Activated T-helper 1 cell treated with anti-CD3 and anti-CD28 coated beads, Interleukin-12 subunit alpha, Interleukin-12 subunit beta, Interleukin-2, Interleukin-4 antibody, amounts not matched to agents 30 ng/mL and 10 ng/mL and 1 ng/mL, durations not matched to agents 14 hours and 24 hours and 36 hours (primary cell): ENCODE results near the gene ADPGK. TPM values are rescaled to one million over a fixed set of nuclear protein-coding genes. Genes with fewer than 3 reads are reported as not detected.

ENCODE experiments used
- DNase-seq: peaks from one replicate; pipeline ENCODE4 v3.0.0; 2021; ENCODE audit warnings: low spot score
- H3K27ac Mint-ChIP-seq: one replicate; pipeline ENCODE4 v1.8.0; 2021; ENCODE audit warnings: mild to moderate bottlenecking, mixed read lengths
- H3K27me3 Mint-ChIP-seq: one replicate; pipeline ENCODE4 v1.8.0; 2022; ENCODE audit warnings: mild to moderate bottlenecking, moderate library complexity, mixed read lengths; ENCODE audit not compliant: insufficient read depth
- H3K36me3 Mint-ChIP-seq: one replicate; pipeline ENCODE4 v1.8.0; 2021; ENCODE audit warnings: low read depth, mixed read lengths
- H3K4me1 Mint-ChIP-seq: one replicate; pipeline ENCODE4 v1.8.0; 2021; ENCODE audit warnings: low read depth, mixed read lengths
- H3K4me3 Mint-ChIP-seq: one replicate; pipeline ENCODE4 v1.8.0; 2021; ENCODE audit warnings: mild to moderate bottlenecking, moderate library complexity, mixed read lengths
- H3K9me3 Mint-ChIP-seq: one replicate; pipeline ENCODE4 v1.8.0; 2021; ENCODE audit warnings: mixed read lengths
- intact Hi-C: fragments of 100-400 bp; cut with micrococcal nuclease; formaldehyde crosslinking; loops from one replicate; pipeline ENCODE4 v1.15.1; 2024
- total RNA-seq: library from RNA; stranded (reverse); gene quantifications from 2 replicates; pipeline ENCODE4 v1.2.3, GENCODE V29; 2022

Gene ADPGK
- total RNA-seq, 1 donor from 2014 or later: 94.0 TPM

DNA sequence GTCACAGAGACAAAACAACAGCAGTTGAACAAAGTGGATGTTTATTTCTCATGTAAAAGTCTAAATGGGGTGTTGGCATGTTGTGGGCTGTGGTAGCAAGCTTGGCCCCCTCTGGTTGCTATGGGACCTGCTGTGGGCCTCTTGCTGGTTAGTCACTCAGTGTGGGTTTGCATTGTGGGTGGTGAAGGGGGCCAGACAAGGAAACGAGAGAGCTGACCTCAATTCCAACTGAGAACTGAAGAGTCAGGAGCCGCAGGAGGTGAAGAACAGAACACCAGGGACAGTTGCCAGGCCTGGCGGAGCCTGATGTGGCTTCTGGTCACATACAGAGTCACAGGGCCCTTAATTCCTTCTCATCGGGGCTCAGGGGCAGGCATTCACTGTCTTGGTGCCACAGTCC, 1.9 kb upstream of the ADPGK start:
- Mint-ChIP-seq H3K27me3 (peaks cover 4% of the 10 kb centered on the region), H3K4me1 (peaks cover 55% of the 10 kb centered on the region), H3K27ac (peak overlapping the region; percentile 96), H3K36me3 (peaks cover 15% of the 10 kb centered on the region), H3K4me3 (peak overlapping the region; percentile 92), H3K9me3 (no peaks in the 10 kb centered on the region)
- intact Hi-C loops: loop anchor here (1.0 to 5.0 kb wide), 5 partner anchors 11 to 847 kb away; partner anchors contain the start of genes MYO9A, NPTN and SENP8
- DNase-seq: peak; percentile 20

DNA sequence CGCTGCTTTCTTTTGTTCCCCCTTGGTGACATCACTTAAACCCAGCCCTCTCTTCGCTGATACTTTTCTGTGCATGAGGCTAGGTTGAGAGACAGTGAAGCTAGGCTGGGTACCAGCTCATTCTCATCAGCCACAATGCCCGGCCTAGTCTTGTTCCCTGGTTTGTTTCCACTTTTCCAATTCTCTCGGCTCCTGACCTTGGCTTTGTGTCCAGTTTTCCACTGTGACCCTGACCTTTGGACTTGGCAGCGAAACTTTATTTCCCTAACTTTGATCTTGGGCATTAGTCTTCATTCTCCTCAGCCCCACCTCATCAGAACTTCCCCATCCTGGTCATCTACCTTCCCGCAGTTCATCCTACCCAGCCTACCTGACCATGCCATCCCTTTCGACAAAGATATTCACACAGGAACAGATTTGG, 908 bp upstream of the ADPGK start:
- H3K4me1 Mint-ChIP-seq: peaks cover 64% of the 10 kb centered on the region
- no peak for DNase-seq

DNA sequence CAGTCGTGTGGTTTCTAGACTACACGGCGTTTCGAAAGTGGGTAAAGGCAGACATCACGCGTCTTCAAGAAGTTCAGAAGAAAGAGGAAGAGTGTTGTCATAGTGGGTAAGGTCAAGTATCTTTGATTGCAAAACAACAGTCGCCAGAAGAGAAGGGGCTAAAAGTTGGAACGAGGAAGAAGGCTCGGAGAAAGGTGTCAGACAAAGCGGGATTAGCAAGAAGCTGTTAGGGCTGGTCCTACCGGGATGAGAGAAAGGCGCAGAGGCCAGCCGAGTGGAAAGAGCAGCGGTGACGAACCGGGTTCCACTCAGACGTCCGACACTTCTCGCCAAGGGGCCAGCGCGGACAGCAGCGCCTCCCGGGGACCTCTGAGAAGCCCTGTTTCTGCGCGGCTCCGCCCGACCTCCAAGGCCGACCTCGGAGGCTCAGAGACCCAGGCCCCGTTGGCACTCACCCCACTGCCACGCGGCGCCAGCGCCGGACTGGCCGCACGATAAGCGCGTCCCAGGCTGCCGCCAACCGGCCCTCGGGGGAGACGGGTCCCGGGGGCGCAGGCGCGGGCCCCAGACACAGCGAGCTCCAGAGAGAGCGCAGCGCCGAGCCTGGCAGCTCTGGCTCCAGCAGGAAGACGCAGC, 436 bp downstream of the ADPGK start:
- Mint-ChIP-seq H3K27ac (peak overlapping the region; percentile 99), H3K9me3 (no peaks in the 10 kb centered on the region), H3K27me3 (no peaks in the 10 kb centered on the region), H3K36me3 (peaks cover 31% of the 10 kb centered on the region), H3K4me1 (peaks cover 69% of the 10 kb centered on the region), H3K4me3 (peak overlapping the region; percentile 92)
- intact Hi-C loops: loop anchor here (1.0 to 5.0 kb wide), 7 partner anchors 97 to 552 kb away; partner anchors contain the start of genes ARIH1, BBS4, HEXA and HIGD2B
- DNase-seq: peak; percentile 37

More for the DNA sequence above, 908 bp upstream of the ADPGK start:
- Mint-ChIP-seq H3K9me3 (no peaks in the 10 kb centered on the region), H3K4me3 (peak overlapping the region; percentile 92), H3K27me3 (no peaks in the 10 kb centered on the region), H3K27ac (peak overlapping the region; percentile 96), H3K36me3 (peaks cover 23% of the 10 kb centered on the region)
- intact Hi-C loops: loop anchor here (1.0 to 5.0 kb wide), 7 partner anchors 44 to 666 kb away; partner anchors contain the start of genes HEXA, MYO9A, PARP6 and SENP8

DNA sequence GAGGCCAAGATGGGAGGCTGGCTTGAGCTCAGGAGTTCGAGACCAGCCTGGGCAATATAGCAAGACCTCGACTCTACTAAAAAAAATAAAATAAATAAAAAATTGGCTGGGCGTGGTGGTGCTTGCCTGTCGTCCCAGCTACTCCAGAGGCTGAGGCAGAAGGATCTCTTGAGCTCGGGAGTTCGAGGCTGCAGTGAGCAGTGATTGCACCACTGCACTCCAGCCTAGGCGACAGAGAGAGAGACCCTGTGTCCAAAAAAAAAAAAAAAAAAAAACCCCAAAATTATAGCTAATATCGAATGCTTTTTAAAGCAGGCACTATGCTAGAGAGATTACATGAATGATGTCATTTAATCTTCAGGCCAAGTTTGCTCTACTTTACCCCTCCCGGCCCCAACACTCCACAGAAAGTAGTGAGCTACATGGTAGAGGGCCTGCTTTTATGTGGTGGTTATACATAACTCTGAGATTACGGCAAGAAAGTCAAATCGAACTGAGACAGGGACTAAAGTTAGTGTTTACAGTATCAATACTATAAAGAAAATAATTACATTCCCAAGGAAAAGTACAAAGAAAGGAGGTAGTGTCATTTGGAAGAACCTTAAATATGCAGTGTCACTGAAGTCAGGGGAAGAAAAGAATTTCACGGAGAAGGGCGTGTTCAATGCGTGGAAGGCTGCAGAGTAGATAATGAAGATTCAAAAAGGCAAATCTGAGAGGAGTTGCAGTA, 1.1 kb downstream of the ADPGK start:
- Mint-ChIP-seq H3K4me3 (peak overlapping the region; percentile 92), H3K4me1 (peaks cover 63% of the 10 kb centered on the region), H3K9me3 (no peaks in the 10 kb centered on the region), H3K27me3 (no peaks in the 10 kb centered on the region), H3K27ac (peak overlapping the region; percentile 99), H3K36me3 (peaks cover 36% of the 10 kb centered on the region)
- intact Hi-C loops: loop anchor here (1.0 to 5.0 kb wide), 7 partner anchors 96 to 552 kb away; partner anchors contain the start of genes ARIH1, BBS4, HEXA and HIGD2B
- no peak for DNase-seq

DNA sequence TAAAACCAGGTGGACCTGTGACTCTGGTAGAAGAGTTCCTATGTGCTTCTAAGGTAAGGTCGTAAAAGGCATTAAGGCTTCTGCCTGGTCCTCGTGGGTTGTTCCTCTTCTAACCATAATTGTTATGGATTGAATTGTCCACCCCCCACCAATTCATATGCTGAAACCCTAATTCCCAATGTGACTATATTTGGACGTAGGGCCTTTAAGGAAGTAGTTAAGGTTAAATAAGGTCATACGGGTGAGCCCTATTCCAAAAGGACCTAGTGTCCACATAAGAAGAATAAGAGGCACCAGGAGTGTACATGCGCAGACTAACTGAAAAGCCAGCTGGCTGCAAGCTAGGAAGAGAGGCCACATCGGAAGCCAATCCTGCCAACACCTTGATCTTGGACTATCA, 1.9 kb downstream of the ADPGK start:
- DNase-seq: no peak

DNA sequence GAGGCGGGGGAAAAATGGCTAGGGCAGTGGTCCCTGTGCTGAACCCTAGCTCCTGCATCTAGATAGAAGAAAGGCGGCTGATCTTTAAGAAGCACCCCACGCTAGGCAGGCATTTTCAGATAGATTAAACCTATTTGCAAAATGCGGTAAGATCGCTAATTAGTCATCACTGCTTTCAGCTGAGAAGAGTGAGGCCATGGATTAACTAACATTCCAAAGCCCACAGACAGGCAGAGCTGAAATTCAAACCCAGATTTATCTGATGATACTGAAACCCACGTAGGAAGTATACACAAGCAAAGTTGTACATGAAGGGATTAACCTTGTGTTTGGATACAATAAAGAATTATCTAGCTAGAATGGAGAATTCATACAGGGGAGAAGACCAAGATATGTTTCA, 4.8 kb downstream of the ADPGK start:
- Mint-ChIP-seq H3K36me3 (peaks cover 45% of the 10 kb centered on the region), H3K4me1 (peaks cover 55% of the 10 kb centered on the region), H3K27ac (no peak overlapping the region), H3K27me3 (no peaks in the 10 kb centered on the region), H3K4me3 (no peak overlapping the region), H3K9me3 (no peaks in the 10 kb centered on the region)
- DNase-seq: no peak
- intact Hi-C loops: no loop called here

More for the DNA sequence above, 1.9 kb downstream of the ADPGK start:
- Mint-ChIP-seq H3K4me1 (peaks cover 56% of the 10 kb centered on the region), H3K36me3 (peaks cover 37% of the 10 kb centered on the region), H3K27me3 (no peaks in the 10 kb centered on the region), H3K9me3 (no peaks in the 10 kb centered on the region), H3K4me3 (peak overlapping the region; percentile 92), H3K27ac (peak overlapping the region; percentile 4)
- intact Hi-C loops: loop anchor here (2.0 to 5.0 kb wide), 6 partner anchors 307 to 551 kb away; partner anchors contain the start of genes ARIH1, HEXA, PARP6 and PKM

DNA sequence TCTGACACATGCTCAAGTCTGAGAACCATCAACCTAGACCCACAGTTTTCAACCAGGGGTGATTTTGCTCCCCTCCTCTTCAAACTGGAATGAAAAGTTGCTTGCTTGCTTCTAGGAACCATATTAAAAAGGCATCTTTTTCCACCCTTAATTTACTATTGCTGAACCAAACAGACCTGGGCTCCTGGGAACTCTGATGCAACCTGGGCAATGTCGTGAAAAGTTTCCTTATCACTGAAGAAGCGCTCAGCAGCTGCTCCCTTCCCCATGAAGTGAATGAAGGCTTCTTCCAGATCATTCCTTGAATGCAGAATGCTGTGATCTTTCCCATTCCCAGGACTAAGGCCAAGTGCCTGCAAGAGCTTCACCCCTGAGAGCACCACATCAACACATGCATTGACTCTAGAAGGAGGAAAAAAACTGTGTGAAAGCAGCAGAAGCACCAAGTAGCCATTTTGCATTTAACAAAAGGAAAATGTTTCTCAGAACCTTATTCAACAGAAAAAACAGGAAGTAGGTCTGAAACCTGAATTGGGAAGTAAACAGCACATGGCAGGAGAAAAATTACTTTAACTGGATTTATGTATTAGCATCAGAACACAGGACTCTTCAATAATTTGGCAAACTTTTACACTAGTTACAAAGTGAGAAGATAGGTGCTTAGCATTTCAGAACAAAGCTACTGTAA, 8.7 kb downstream of the ADPGK start:
- H3K4me1 Mint-ChIP-seq: peaks cover 59% of the 10 kb centered on the region
- H3K4me3 Mint-ChIP-seq: no peak overlapping the region
- H3K27me3 Mint-ChIP-seq: no peaks in the 10 kb centered on the region
- H3K36me3 Mint-ChIP-seq: peaks cover 50% of the 10 kb centered on the region
- peak overlapping the region; percentile 12 for H3K27ac Mint-ChIP-seq
- H3K9me3 Mint-ChIP-seq: no peaks in the 10 kb centered on the region
- no peak for DNase-seq
- intact Hi-C loops: no loop called here

DNA sequence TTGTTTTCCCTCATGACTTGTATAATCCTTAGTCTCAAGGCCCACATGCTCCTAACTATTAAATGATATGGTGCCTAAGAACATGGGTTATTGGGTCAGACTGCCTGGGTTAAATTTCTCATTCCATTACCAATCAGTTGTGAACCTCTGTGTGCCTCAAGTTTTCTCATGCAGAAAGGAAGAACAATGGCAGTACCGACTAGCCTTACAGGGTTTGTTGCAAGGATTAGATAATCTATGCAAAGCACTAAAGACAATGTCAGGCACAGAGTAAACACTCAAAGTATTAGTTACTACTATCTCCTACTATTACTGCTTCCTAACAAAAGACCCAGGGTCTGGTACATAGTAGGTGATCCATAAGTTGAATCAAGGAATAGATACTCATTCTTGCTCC, 12.2 kb downstream of the ADPGK start:
- Mint-ChIP-seq H3K4me1 (peaks cover 40% of the 10 kb centered on the region), H3K4me3 (no peak overlapping the region), H3K9me3 (peaks cover 21% of the 10 kb centered on the region), H3K36me3 (peaks cover 63% of the 10 kb centered on the region), H3K27ac (peak overlapping the region; percentile 53), H3K27me3 (no peaks in the 10 kb centered on the region)
- intact Hi-C loops: no loop called here
- DNase-seq: no peak

DNA sequence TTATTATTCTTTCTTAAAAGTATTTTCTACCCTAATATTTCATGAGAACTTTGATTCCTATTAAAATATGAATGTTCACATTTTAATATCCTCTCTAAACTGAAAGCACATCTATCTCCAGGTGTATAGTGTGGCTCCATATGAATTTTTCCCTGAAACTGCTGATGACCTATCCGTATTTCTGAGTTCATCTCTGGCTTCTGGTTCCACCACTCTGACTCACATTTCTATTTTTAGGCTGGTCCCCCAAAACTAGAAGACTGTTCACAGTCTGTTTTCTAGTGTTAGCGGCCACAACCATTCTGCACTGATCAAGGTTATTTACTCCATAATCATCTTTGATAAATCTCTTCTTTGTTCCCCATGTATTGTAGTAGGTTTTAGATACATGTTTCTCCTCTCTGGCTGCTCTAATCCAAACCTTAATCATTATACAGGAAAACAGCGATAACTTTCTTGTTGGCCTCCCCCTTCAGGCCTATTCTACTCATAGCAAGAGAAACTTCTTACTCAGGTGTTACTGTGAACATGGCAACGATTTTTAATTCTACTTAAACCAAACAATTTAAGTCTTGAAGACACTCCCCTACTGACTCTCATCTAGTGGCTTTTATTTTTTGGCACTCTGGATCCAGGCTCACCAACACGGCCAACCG, 12.8 kb downstream of the ADPGK start:
- H3K4me1 Mint-ChIP-seq: peaks cover 35% of the 10 kb centered on the region
- intact Hi-C loops: no loop called here
- no peak for DNase-seq
- peak overlapping the region; percentile 53 for H3K27ac Mint-ChIP-seq
- no peak overlapping the region for H3K4me3 Mint-ChIP-seq
- peaks cover 68% of the 10 kb centered on the region for H3K36me3 Mint-ChIP-seq
- H3K27me3 Mint-ChIP-seq: no peaks in the 10 kb centered on the region
- peaks cover 21% of the 10 kb centered on the region for H3K9me3 Mint-ChIP-seq

DNA sequence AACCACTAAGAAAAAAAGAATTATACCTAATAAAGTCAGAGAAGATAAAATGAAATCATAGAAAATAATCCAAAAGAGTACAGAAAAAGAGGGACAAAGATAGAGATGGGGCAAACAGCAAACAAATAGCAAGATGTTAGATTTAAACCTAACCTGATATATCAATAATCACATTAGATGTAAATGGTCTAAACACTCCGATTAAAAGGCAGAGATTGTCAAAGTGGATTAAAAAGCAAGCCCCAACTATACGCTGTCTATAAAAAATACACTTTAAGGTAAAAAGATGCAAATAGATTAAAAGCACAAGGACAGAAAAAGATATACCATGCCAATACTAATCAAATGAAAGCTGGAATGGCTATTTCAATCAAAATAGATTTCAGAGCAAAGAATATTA, 16.8 kb downstream of the ADPGK start:
- no peak overlapping the region for H3K4me3 Mint-ChIP-seq
- no peaks in the 10 kb centered on the region for H3K27me3 Mint-ChIP-seq
- H3K9me3 Mint-ChIP-seq: peaks cover 21% of the 10 kb centered on the region
- DNase-seq: no peak
- intact Hi-C loops: no loop called here
- H3K4me1 Mint-ChIP-seq: peaks cover 26% of the 10 kb centered on the region
- peaks cover 72% of the 10 kb centered on the region for H3K36me3 Mint-ChIP-seq
- H3K27ac Mint-ChIP-seq: no peak overlapping the region

DNA sequence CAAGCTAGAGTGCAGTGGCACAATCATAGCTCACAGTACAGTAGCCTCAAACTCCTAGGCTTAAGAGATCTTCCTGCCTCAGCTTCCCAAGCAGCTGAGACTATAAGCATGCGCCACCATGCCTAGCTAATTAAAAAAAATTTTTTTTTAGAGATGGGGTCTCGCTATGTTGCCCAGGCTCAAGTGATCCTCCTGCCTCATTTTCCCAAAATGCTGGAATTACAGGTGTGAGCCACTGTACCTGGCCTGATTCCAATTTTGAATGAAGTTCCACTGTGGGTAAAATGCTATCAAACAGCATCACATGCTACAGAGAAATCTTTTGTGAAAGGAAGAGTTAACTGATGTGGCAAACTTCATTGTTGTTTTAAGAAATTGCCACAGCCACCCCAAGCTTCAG, 17.5 kb downstream of the ADPGK start:
- Mint-ChIP-seq H3K36me3 (peaks cover 67% of the 10 kb centered on the region), H3K9me3 (peaks cover 21% of the 10 kb centered on the region), H3K4me1 (peaks cover 27% of the 10 kb centered on the region), H3K4me3 (no peak overlapping the region), H3K27me3 (no peaks in the 10 kb centered on the region), H3K27ac (no peak overlapping the region)
- DNase-seq: no peak
- intact Hi-C loops: no loop called here

DNA sequence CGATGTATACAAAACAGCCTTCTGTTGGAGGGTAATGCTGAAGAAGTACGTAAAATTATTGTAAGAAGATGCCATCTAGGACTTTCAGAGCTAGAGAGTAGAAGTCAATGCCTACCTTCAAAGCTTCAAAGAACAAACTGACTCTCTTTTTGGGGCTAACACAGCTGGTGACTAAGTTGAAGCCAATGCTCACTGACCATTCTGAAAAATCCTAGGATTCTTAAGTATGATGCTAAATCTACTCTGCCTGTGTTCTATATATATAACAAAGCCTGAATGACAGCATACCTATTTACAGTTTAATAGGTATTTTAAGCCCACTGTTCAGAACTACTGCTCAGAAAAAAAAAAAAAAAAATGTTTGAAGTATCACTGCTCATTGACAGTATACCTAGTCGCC, 18.9 kb downstream of the ADPGK start:
- Mint-ChIP-seq H3K4me1 (peaks cover 32% of the 10 kb centered on the region), H3K27ac (no peak overlapping the region), H3K9me3 (peaks cover 21% of the 10 kb centered on the region), H3K4me3 (no peak overlapping the region), H3K27me3 (no peaks in the 10 kb centered on the region), H3K36me3 (peaks cover 68% of the 10 kb centered on the region)
- intact Hi-C loops: no loop called here
- DNase-seq: no peak
